ENCODE results near the gene RRM2.
"Not testable (repeated sequence)": the region's sequence is repeated elsewhere in the genome, so short reads cannot be mapped to it uniquely, and the experiment has no call there.

RRM2 gene

GRCh38 chr2:10132596-10132995, 10.1 kb downstream of the RRM2 start:
- no peak for DNase-seq (ENCODE audit: low read depth)

GRCh38 chr2:10132996-10133647, 10.6 kb downstream of the RRM2 start:
- no peak for DNase-seq (ENCODE audit: low read depth)

- DNase-seq (ENCODE audit: low read depth), result peak; percentile 34
Observed at GRCh38 chr2:10135296-10136089, 13.0 kb downstream of the RRM2 start.

GRCh38 chr2:10136101-10136934, 13.8 kb downstream of the RRM2 start:
- no peak for DNase-seq (ENCODE audit: low read depth)

GRCh38 chr2:10137053-10137843, 14.7 kb downstream of the RRM2 start:
- DNase-seq (ENCODE audit: low read depth), result no peak

- no peak for DNase-seq (ENCODE audit: low read depth)
Observed at GRCh38 chr2:10139536-10139935, 17.0 kb downstream of the RRM2 start.

- DNase-seq (ENCODE audit: low read depth), result no peak
Observed at GRCh38 chr2:10140841-10141610, 18.5 kb downstream of the RRM2 start.

GRCh38 chr2:10141736-10142639, 19.4 kb downstream of the RRM2 start:
- no peak for DNase-seq (ENCODE audit: low read depth)

- no peak for DNase-seq (ENCODE audit: low read depth)
Observed at GRCh38 chr2:10142640-10142965, 20.1 kb downstream of the RRM2 start.

- no peak for DNase-seq (ENCODE audit: low read depth)
Observed at GRCh38 chr2:10144771-10145518, 22.4 kb downstream of the RRM2 start.

- no peak for DNase-seq (ENCODE audit: low read depth)
Observed at GRCh38 chr2:10145519-10146357, 23.2 kb downstream of the RRM2 start.

- no peak for DNase-seq (ENCODE audit: low read depth)
Observed at GRCh38 chr2:10146366-10147005, 23.9 kb downstream of the RRM2 start.

GRCh38 chr2:10147050-10147660, 24.6 kb downstream of the RRM2 start:
- not testable (repeated sequence) for DNase-seq (ENCODE audit: low read depth)

- no peak for DNase-seq (ENCODE audit: low read depth)
Observed at GRCh38 chr2:10148268-10148667, 25.7 kb downstream of the RRM2 start.

- DNase-seq (ENCODE audit: low read depth), result no peak
Observed at GRCh38 chr2:10149635-10150034, 27.1 kb downstream of the RRM2 start.

- no peak for DNase-seq (ENCODE audit: low read depth)
Observed at GRCh38 chr2:10150436-10150835, 27.9 kb downstream of the RRM2 start.

- DNase-seq (ENCODE audit: low read depth), result no peak
Observed at GRCh38 chr2:10151462-10151861, 28.9 kb downstream of the RRM2 start.

- DNase-seq (ENCODE audit: low read depth), result peak; percentile 25
Observed at GRCh38 chr2:10157293-10157692, 34.8 kb downstream of the RRM2 start.

Data from EH (cell line).